ENCODE measurements around the gene C10orf90. TPM values are rescaled to one million over a fixed set of nuclear protein-coding genes. Genes with fewer than 3 reads are reported as not detected.

Gene C10orf90
- total RNA-seq, 1 experiment from 2014 or later: not detected

DNA sequence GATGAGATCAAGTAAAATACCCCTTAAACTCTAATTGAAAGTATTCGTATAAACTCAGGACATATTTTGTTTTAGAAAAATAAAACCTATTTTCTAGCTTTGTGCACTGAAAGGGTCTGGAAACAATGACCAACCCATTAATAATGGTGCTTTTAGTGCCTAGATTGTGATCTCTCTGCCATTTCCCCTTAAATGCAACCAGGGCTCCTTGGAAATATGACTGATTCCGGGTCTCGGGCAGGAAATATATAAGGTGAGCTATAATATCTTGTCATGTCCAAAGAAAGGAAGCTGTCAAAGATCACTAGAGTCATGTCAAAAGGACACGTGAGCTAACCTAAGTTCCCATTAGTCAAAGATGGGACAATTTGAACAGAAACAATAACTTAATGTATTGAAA is 269.9 kb downstream of the C10orf90 start:
- no CpG with 5 or more reads among the region's 4 CpGs for WGBS (ENCODE audit: extremely low coverage, insufficient read length, low lambda C conversion rate)
- H2BK15ac ChIP-seq (ENCODE audit: low read depth, low read length): no peak overlapping the region
- TF ChIP-seq, protein P1, sequence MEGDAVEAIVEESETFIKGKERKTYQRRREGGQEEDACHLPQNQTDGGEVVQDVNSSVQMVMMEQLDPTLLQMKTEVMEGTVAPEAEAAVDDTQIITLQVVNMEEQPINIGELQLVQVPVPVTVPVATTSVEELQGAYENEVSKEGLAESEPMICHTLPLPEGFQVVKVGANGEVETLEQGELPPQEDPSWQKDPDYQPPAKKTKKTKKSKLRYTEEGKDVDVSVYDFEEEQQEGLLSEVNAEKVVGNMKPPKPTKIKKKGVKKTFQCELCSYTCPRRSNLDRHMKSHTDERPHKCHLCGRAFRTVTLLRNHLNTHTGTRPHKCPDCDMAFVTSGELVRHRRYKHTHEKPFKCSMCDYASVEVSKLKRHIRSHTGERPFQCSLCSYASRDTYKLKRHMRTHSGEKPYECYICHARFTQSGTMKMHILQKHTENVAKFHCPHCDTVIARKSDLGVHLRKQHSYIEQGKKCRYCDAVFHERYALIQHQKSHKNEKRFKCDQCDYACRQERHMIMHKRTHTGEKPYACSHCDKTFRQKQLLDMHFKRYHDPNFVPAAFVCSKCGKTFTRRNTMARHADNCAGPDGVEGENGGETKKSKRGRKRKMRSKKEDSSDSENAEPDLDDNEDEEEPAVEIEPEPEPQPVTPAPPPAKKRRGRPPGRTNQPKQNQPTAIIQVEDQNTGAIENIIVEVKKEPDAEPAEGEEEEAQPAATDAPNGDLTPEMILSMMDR (conservative IDR thresholded peaks at IDR 0.05): no peak

More for the DNA sequence above, 269.9 kb downstream of the C10orf90 start:
- Histone ChIP-seq H4K91ac (ENCODE audit: insufficient read length, low read depth, low read length) (no peak overlapping the region), H3K79me2 (ENCODE audit: insufficient read depth, low read length) (no peaks in the 10 kb centered on the region), H3K23me2 (ENCODE audit: insufficient read length, low read depth, low read length, poor library complexity, severe bottlenecking) (no peaks in the 10 kb centered on the region), H2AK5ac (ENCODE audit: insufficient read length, low read length) (no peak overlapping the region), H3K4me1 (ENCODE audit: insufficient read depth, low read length) (peaks cover 5% of the 10 kb centered on the region), H3K27ac (ENCODE audit: insufficient read length, low read depth, low read length) (no peak overlapping the region), H2BK5ac (ENCODE audit: insufficient read length, low read length) (no peak overlapping the region), H3K14ac (ENCODE audit: insufficient read depth, low read length) (no peak overlapping the region), H3K79me1 (ENCODE audit: insufficient read depth, low read depth, low read length, poor library complexity, severe bottlenecking) (no peaks in the 10 kb centered on the region), H3K4me2 (ENCODE audit: insufficient read depth, insufficient read length, low read length) (no peak overlapping the region), H3K56ac (ENCODE audit: insufficient read length, low read depth, low read length) (no peak overlapping the region), H3K9me3 (ENCODE audit: control insufficient read depth, low read depth, low read length) (no peaks in the 10 kb centered on the region), H2AFZ (ENCODE audit: low read length) (no peak overlapping the region), H4K8ac (replicated peaks; ENCODE audit: insufficient read length, low read depth, low read length) (no peak overlapping the region), H3T11ph (ENCODE audit: low read length) (no peak overlapping the region), H3K18ac (ENCODE audit: insufficient read length, low read depth, low read length) (no peak overlapping the region), H3K27me3 (ENCODE audit: insufficient read depth, low read length) (no peaks in the 10 kb centered on the region), H3K23ac (ENCODE audit: insufficient read length, low read depth, low read length) (no peak overlapping the region), H3K4ac (ENCODE audit: low read depth, low read length) (no peak overlapping the region), H2BK12ac (ENCODE audit: insufficient read length, low read depth, low read length) (no peak overlapping the region), H3K9ac (ENCODE audit: extremely low read depth, insufficient read length, low read length) (no peak overlapping the region), H4K5ac (ENCODE audit: insufficient read length, low read depth, low read length) (no peak overlapping the region), H4K20me1 (ENCODE audit: control insufficient read depth, insufficient read depth, insufficient read length) (no peaks in the 10 kb centered on the region), H2BK120ac (ENCODE audit: low read depth, low read length, poor library complexity, severe bottlenecking) (no peak overlapping the region), H2BK20ac (ENCODE audit: low read depth, low read length, poor library complexity, severe bottlenecking) (no peak overlapping the region)
- DNase-seq: no peak
- H3K36me3 Mint-ChIP-seq (ENCODE audit: insufficient read depth in 1 of 3, low read depth in 3 of 3): no peaks in the 10 kb centered on the region; a peak in 2 of 7 replicates
- peaks cover 3 to 13% of the 10 kb centered on the region in 2 experiments for H3K4me1 Mint-ChIP-seq
- H3K4me3 Mint-ChIP-seq: no peak overlapping the region; a peak in 1 of 5 replicates
- no peak overlapping the region for H3K27ac Mint-ChIP-seq
- no peaks in the 10 kb centered on the region for H3K27me3 Mint-ChIP-seq (ENCODE audit: low read depth)
- H3K9me3 Mint-ChIP-seq: peaks cover 2 to 4% of the 10 kb centered on the region in 2 experiments; a peak in 2 of 5 replicates

Measured in H9 (cell line).